Endothelial cell of umbilical vein (primary cell): ENCODE measurements around the gene TBC1D30. TPM values are rescaled to one million over a fixed set of nuclear protein-coding genes. Genes with fewer than 3 reads are reported as not detected.

Experiments
- BruUV-seq: library from RNA; stranded (reverse); fragments of 400-500 nt; replicated peaks from 2 replicates; lab custom pipeline; 2021; lab: Mats Ljungman, UMichigan
- CTCF ChIA-PET: fragments of 300-600, 350-600 bp; sonication (Branson Sonifier 250); formaldehyde crosslinking; loops from one replicate; lab custom pipeline; 2021; ENCODE audit warnings: antibody characterized with exemption, inconsistent platforms; lab: Charles Lee
- POLR2A ChIA-PET: fragments of 300-600, 350-600 bp; sonication (Branson Sonifier 250); formaldehyde crosslinking; loops from one replicate; lab custom pipeline; 2021; ENCODE audit warnings: antibody characterized with exemption, inconsistent platforms; lab: Charles Lee
- DNase-seq: peaks from one replicate; pipeline ENCODE4 v3.0.0-alpha.2; 2011; ENCODE audit warnings: low read depth, low spot score
- FAIRE-seq: peaks from 2 replicates; lab custom pipeline; 2011; peaks lifted over from hg19 to GRCh38; lab: Jason Lieb, UNC
- H2AFZ ChIP-seq: 2 replicates; pipeline ENCODE4 v1.6.0; 2012; ENCODE audit warnings: low read depth, low read length, control low read depth, inconsistent platforms
- H3K27ac ChIP-seq: 2 replicates; pipeline ENCODE4 v1.5.1; 2011; ENCODE audit warnings: low read depth, mild to moderate bottlenecking, control low read depth, low read length, moderate library complexity; ENCODE audit not compliant: insufficient read depth
- H3K27me3 ChIP-seq, 2 experiments: 2 replicates each; pipeline versions ENCODE4 v1.6.0 to v1.6.1; 2011; ENCODE audit warnings: low read length in 2 of 2, mixed read lengths in 1 of 2; ENCODE audit not compliant: control insufficient read depth in 2 of 2, insufficient read depth in 2 of 2
- H3K36me3 ChIP-seq, 2 experiments: 2 replicates in 1 of 2; 3 replicates in 1 of 2; pipeline ENCODE4 v1.5.1; 2011; ENCODE audit warnings: low read length in 2 of 2, mild to moderate bottlenecking in 1 of 2, moderate library complexity in 1 of 2; ENCODE audit not compliant: control insufficient read depth in 2 of 2, insufficient read depth in 2 of 2; ENCODE audit errors: extremely low read depth in 1 of 2
- H3K4me1 ChIP-seq: 3 replicates; pipeline ENCODE4 v1.5.1; 2011; ENCODE audit warnings: mild to moderate bottlenecking, low read length; ENCODE audit not compliant: control insufficient read depth, insufficient read depth; ENCODE audit errors: extremely low read depth
- H3K4me2 ChIP-seq: 2 replicates; pipeline ENCODE4 v1.6.1; 2011; ENCODE audit warnings: low read length, control low read depth, mixed read lengths; ENCODE audit not compliant: insufficient read depth
- H3K4me3 ChIP-seq, 3 experiments: fragments of 200-600 bp in 1 of 3; sonication (generic), shearing (Covaris generic) in 1 of 3; replicated peaks in 1 of 3; 2 replicates each; pipeline ENCODE4 v1.5.1; 2011 to 2016; ENCODE audit warnings: control low read depth in 3 of 3, low read length in 3 of 3, mild to moderate bottlenecking in 2 of 3, inconsistent platforms in 1 of 3, low read depth in 1 of 3, moderate library complexity in 1 of 3; ENCODE audit not compliant: insufficient read depth in 1 of 3
- H3K79me2 ChIP-seq: 2 replicates; pipeline ENCODE4 v1.6.0; 2012; ENCODE audit warnings: low read length, inconsistent platforms; ENCODE audit not compliant: control insufficient read depth, insufficient read depth
- H3K9ac ChIP-seq: replicated peaks from 2 replicates; pipeline ENCODE3; 2011; ENCODE audit warnings: low read length, control low read depth; ENCODE audit not compliant: insufficient read depth; ENCODE audit errors: extremely low read depth
- H3K9me1 ChIP-seq: replicated peaks from 3 replicates; pipeline ENCODE4 v1.6.0; 2011; ENCODE audit warnings: mild to moderate bottlenecking, low read length; ENCODE audit not compliant: control insufficient read depth, insufficient read depth; ENCODE audit errors: extremely low read depth
- H3K9me3 ChIP-seq: replicated peaks from 2 replicates; pipeline ENCODE4 v1.5.1; 2012; ENCODE audit warnings: low read length, inconsistent platforms; ENCODE audit not compliant: control insufficient read depth, insufficient read depth
- H4K20me1 ChIP-seq: replicated peaks from 2 replicates; pipeline ENCODE3; 2011; ENCODE audit warnings: mild to moderate bottlenecking, low read length; ENCODE audit not compliant: control insufficient read depth, insufficient read depth; ENCODE audit errors: extremely low read depth
- CTCF ChIP-seq, 2 donors: IDR thresholded peaks; 1 replicate in 1 of 2; 2 replicates in 1 of 2; pipeline ENCODE4 v1.5.1; 2011; ENCODE audit warnings: low read length in 2 of 2, mild to moderate bottlenecking in 2 of 2, moderate library complexity in 2 of 2, control low read depth in 1 of 2, inconsistent platforms in 1 of 2, low read depth in 1 of 2; ENCODE audit not compliant: insufficient read depth in 1 of 2; ENCODE audit errors: extremely low read depth in 1 of 2
- EZH2 ChIP-seq: IDR thresholded peaks from 2 replicates; pipeline ENCODE4 v1.6.1; 2012; ENCODE audit warnings: borderline replicate concordance, low read depth, mild to moderate bottlenecking, moderate library complexity, low read length, inconsistent platforms; ENCODE audit not compliant: severe bottlenecking
- FOS ChIP-seq: IDR thresholded peaks from 2 replicates; pipeline ENCODE4 v1.6.1; 2011; ENCODE audit warnings: mild to moderate bottlenecking, low read length, moderate library complexity, borderline replicate concordance; ENCODE audit not compliant: insufficient read depth
- GATA2 ChIP-seq: IDR thresholded peaks from 2 replicates; pipeline ENCODE4 v1.7.0; 2011; ENCODE audit warnings: low read depth, mild to moderate bottlenecking, moderate library complexity, mixed read lengths, low read length; ENCODE audit not compliant: insufficient read length, insufficient read depth
- JUN ChIP-seq: IDR thresholded peaks from 2 replicates; pipeline ENCODE4 v1.6.1; 2011; ENCODE audit warnings: borderline replicate concordance, low read depth; ENCODE audit not compliant: insufficient read length, insufficient read depth
- MAX ChIP-seq: IDR thresholded peaks from 2 replicates; pipeline ENCODE4 v1.6.1; 2011; ENCODE audit not compliant: insufficient read depth, insufficient read length
- MYC ChIP-seq: IDR thresholded peaks from one replicate; pipeline ENCODE4 v1.6.1; 2011; ENCODE audit warnings: mild to moderate bottlenecking, low read depth, low read length
- POLR2A ChIP-seq: IDR thresholded peaks from 2 replicates; pipeline ENCODE4 v1.6.1; 2012; ENCODE audit warnings: low read depth, mild to moderate bottlenecking, control low read depth, low read length
- POLR2AphosphoS5 ChIP-seq: IDR thresholded peaks from 2 replicates; pipeline ENCODE4 v1.6.1; 2012; ENCODE audit warnings: low read depth, mild to moderate bottlenecking, control low read depth, low read length, moderate library complexity; ENCODE audit not compliant: insufficient read depth
- dilution Hi-C: fragments of 300-500 bp; cut with MboI; formaldehyde crosslinking; loops from one replicate; pipeline ENCODE4 v1.15.0; 2019; ENCODE audit warnings: low sequenced_read_pairs; ENCODE audit not compliant: extremely low pct_ligation_motif_present
- intact Hi-C: fragments of 100-400 bp; cut with micrococcal nuclease; formaldehyde crosslinking; loops from one replicate; pipeline ENCODE4 v1.10.0; 2022
- polyA plus RNA-seq, 4 experiments: library from polyadenylated mRNA; depleted of rRNA in 3 of 4; stranded (reverse) in 3 of 4; unstranded in 1 of 4; fragments of >200 nt; gene quantifications; 2 replicates each; pipeline versions ENCODE4 v1.2.1 to v1.2.3, GENCODE V29; 2011 to 2012; ENCODE audit warnings: missing spikeins in 1 of 4
- total RNA-seq: library from RNA; stranded (reverse); gene quantifications from 2 replicates; pipeline ENCODE4 v1.2.3, GENCODE V29; 2021

TBC1D30 gene
- total and polyA plus RNA-seq, 2 donors (not counting 3 experiments of a cell fraction or from before 2014, with no cell fraction given): 4.4 to 7.6 TPM

GRCh38 chr12:64792128-64792527 lies 32.3 kb upstream of the TBC1D30 start:
- no peaks in the 10 kb centered on the region for H3K4me1 ChIP-seq
- ChIA-PET POLR2A (no interaction called here), CTCF (interaction anchor here (3.2 kb wide), 1 partner anchor 9 kb away, joined by 20 read pairs; no protein-coding TSS in a partner anchor)
- no peaks in the 10 kb centered on the region for H3K9me3 ChIP-seq
- no peaks in the 10 kb centered on the region for H3K9me1 ChIP-seq
- H3K4me3 ChIP-seq: no peak overlapping the region
- no peaks in the 10 kb centered on the region for H4K20me1 ChIP-seq
- no peak overlapping the region for H3K27ac ChIP-seq
- H3K36me3 ChIP-seq: no peaks in the 10 kb centered on the region
- no peak overlapping the region for H3K4me2 ChIP-seq
- H2AFZ ChIP-seq: no peak overlapping the region
- DNase-seq (no peak), FAIRE-seq (no peak)
- no TSS peak for BruUV-seq
- H3K27me3 ChIP-seq: no peaks in the 10 kb centered on the region
- dilution Hi-C loops (no loop called here), intact Hi-C loops (no loop called here)
- TF ChIP-seq MAX: no peak
- TF ChIP-seq JUN: no peak
- TF ChIP-seq GATA2: no peak
- TF ChIP-seq MYC: no peak
- no peak for TF ChIP-seq FOS
- no peak for TF ChIP-seq EZH2
- TF ChIP-seq POLR2AphosphoS5: no peak
- no peak for TF ChIP-seq CTCF (IDR thresholded peaks at IDR 0.05; ENCODE audit: extremely low read depth in 1 of 2, insufficient read depth in 1 of 2, low read depth in 1 of 2, low read length in 2 of 2)
- no peak for TF ChIP-seq POLR2A
- no peaks in the 10 kb centered on the region for H3K79me2 ChIP-seq
- no peak overlapping the region for H3K9ac ChIP-seq
